Pancreas (tissue), 10 donors: ENCODE results near the gene MYL12A. TPM values are rescaled to one million over a fixed set of nuclear protein-coding genes. Genes with fewer than 3 reads are reported as not detected.

ENCODE experiments used
- ATAC-seq, 4 donors: fragments of 200-7000 bp; cut with Tn5 transposase; one replicate each; pipeline versions ENCODE4 v1.8.0 to v1.9.1; 2020; ENCODE audit warnings: mild to moderate bottlenecking in 4 of 4, moderate library complexity in 4 of 4
- DNase-seq, 6 donors: peaks; one replicate each; pipeline ENCODE4 v3.0.0-alpha.2; 2020
- FAIRE-seq: peaks from 2 replicates; lab custom pipeline; 2012; peaks lifted over from hg19 to GRCh38; lab: Jason Lieb, UNC
- H3K27ac ChIP-seq, 4 donors: fragments of 200-600 bp; sonication (generic); 1 replicate in 3 of 4; 2 replicates in 1 of 4; pipeline versions ENCODE4 v1.5.0 to v1.8.0; 2020
- H3K27me3 ChIP-seq, 4 donors: fragments of 200-600 bp; one replicate each; pipeline ENCODE4 v1.8.0; 2021
- H3K36me3 ChIP-seq, 3 donors: fragments of 200-600 bp; sonication (generic) in 1 of 3; one replicate each; pipeline versions ENCODE4 v1.5.0 to v1.8.0; 2020 to 2021
- H3K4me1 ChIP-seq, 3 donors: fragments of 200-600 bp; one replicate each; pipeline ENCODE4 v1.8.0; 2021
- H3K4me3 ChIP-seq, 4 donors: fragments of 200-600 bp; sonication (generic) in 2 of 4; one replicate each; pipeline versions ENCODE4 v1.5.0 to v1.8.0; 2020 to 2021
- H3K9me3 ChIP-seq, 4 donors: fragments of 200-600 bp; one replicate each; pipeline ENCODE4 v1.8.0; 2021
- WGBS, 2 donors: extraction: QIAGEN DNeasy Blood & Tissue Kit; methylation state at CpG; one replicate each; pipeline ENCODE4 v1.1.7; 2013; 5-methylcytosine and 5-hydroxymethylcytosine counted together
- intact Hi-C, 3 donors: fragments of 100-400 bp; cut with DNase I; formaldehyde crosslinking; loops; one replicate each; pipeline versions ENCODE4 v1.11.1 to v1.14.2; 2022
- polyA plus RNA-seq, 2 donors: library from polyadenylated mRNA; stranded (reverse); fragments of 200-250 nt; gene quantifications; one replicate each; pipeline ENCODE4 v1.2.3, GENCODE V29; 2013
- total RNA-seq, 6 donors: library from RNA; stranded (reverse); fragmentation: NEBNext Ultra II Directional in 4 of 6; extraction: Animal tissue kit (Norgen Biotek cat#: 25700) in 4 of 6; gene quantifications; one replicate each; pipeline versions ENCODE4 v1.2.1 to v1.2.4, GENCODE V29; 2021 to 2023
- TF ChIP-seq, protein P1 (sequence below), 4 donors: fragments of 200-600 bp; sonication (generic) in 3 of 4; IDR thresholded peaks; one replicate each; pipeline versions ENCODE4 v1.5.0 to v1.8.0; 2021; ENCODE audit warnings: antibody characterized with exemption in 4 of 4
- donor health status: healthy with polysubstance abuse.
- donor health status: DM: no; HTN: no; CAD: no; lungs with moderate emphysema.
- donor health status: DM: no; HTN: no; CAD: no.
- donor health status: control.
- donor health status: control.
- donor health status: Bipolar disorder and iron deficiency.
- donor health status: DM: yes; HTN: yes; CAD: no.
- donor health status: DM: no; HTN: no; CAD: no.
- donor health status: DM: no; HTN: no; CAD: no.
- donor health status: DM: yes; HTN: yes; CAD: no.

MYL12A gene
- total and polyA plus RNA-seq, 8 donors: 89.6 to 203 (median 116) TPM

DNA sequence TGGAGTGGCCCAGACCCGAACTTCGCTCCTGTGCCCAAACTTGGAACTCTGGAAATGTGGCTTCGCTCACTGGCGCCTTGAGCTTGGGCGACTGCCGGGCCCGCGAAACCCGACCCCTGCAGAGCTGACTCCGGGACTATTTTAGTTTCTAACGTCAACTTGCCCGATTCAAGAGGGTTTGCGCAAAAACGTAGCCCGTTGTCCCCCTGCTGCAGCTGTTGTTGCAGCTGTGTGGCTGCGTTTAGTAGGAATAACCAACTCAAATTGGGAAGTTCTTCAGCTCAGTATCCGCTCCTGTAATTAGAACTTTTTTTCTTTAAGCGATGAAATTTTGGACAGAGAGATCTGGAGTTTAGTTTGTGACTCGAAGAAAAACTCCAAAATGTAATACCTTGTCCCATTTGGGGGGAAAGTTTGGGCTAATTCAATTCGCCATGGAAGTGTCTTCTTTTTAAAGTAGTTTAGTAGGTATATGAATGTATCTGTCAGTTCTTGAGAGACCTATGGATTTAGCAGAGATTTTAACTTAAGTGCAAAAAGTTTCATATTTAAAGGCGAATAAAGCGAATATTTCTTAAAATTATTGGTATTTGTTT, 559 bp downstream of the MYL12A start:
- peak overlapping the region; percentile 65 to 88 (median 80) for H3K4me3 ChIP-seq
- no peaks in the 10 kb centered on the region for H3K9me3 ChIP-seq
- 0 to 1% methylated on average over 22 of the region's 22 CpGs for WGBS, 2 donors
- H3K27me3 ChIP-seq: no peaks in the 10 kb centered on the region
- intact Hi-C loops: loop anchor here in 2 of 3 donors (5.0 to 10.0 kb wide), 2 partner anchors 313 to 316 kb away; no protein-coding TSS in a partner anchor
- ATAC-seq: no peak
- peak overlapping the region; percentile 95 to 99 (median 98) for H3K27ac ChIP-seq
- no peak for DNase-seq
- H3K36me3 ChIP-seq: no peaks in the 10 kb centered on the region
- no peak for FAIRE-seq
- TF ChIP-seq, protein P1, sequence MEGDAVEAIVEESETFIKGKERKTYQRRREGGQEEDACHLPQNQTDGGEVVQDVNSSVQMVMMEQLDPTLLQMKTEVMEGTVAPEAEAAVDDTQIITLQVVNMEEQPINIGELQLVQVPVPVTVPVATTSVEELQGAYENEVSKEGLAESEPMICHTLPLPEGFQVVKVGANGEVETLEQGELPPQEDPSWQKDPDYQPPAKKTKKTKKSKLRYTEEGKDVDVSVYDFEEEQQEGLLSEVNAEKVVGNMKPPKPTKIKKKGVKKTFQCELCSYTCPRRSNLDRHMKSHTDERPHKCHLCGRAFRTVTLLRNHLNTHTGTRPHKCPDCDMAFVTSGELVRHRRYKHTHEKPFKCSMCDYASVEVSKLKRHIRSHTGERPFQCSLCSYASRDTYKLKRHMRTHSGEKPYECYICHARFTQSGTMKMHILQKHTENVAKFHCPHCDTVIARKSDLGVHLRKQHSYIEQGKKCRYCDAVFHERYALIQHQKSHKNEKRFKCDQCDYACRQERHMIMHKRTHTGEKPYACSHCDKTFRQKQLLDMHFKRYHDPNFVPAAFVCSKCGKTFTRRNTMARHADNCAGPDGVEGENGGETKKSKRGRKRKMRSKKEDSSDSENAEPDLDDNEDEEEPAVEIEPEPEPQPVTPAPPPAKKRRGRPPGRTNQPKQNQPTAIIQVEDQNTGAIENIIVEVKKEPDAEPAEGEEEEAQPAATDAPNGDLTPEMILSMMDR (IDR thresholded peaks at IDR 0.05): no peak
- H3K4me1 ChIP-seq: peaks cover 21 to 38% (median 30%) of the 10 kb centered on the region in 3 donors

DNA sequence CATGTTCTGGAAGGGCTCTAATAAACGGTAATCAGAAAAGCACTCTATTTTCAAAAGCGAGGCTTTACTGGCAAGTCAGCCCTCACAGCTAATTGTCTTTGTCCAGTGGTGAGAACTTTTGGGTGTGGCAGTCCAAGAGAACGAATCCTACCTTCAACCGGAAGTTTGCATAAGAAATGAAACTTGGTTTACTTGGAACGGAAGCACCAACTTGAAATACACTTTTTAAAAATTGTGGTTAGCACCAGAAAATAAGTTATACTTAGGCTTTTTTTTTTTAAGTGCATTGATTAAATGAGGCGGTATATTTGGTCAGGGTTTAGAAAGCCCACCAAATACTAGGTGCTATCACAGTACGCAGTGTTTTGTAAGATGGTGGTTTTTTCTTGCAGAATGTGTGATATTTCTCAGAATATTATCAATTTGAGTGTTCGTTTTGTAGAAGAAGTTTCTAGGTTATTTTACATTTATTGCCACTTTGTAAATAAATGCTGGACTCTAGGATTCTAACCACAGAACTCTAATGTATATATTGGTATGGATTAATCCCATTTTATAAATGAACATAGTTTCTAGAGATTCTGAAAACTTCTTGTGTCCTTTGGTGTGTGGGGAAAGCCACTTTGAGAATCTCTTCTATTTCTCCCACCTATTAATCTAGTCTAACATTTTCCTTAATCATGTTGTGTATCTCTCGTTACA, 1.2 kb downstream of the MYL12A start:
- TF ChIP-seq, protein P1 (IDR thresholded peaks at IDR 0.05): no peak
- no peaks in the 10 kb centered on the region for H3K27me3 ChIP-seq
- intact Hi-C loops: loop anchor here in 2 of 3 donors (5.0 to 10.0 kb wide), 2 partner anchors 314 to 317 kb away; no protein-coding TSS in a partner anchor
- FAIRE-seq (no peak), DNase-seq (no peak), ATAC-seq (peak in 1 of 4 donors; percentile 12)
- H3K4me3 ChIP-seq: peak overlapping the region; percentile 65 to 88 (median 80)
- peaks cover 0 to 6% (median 2%) of the 10 kb centered on the region in 3 donors for H3K36me3 ChIP-seq
- H3K27ac ChIP-seq: peak overlapping the region; percentile 95 to 99 (median 98)
- H3K9me3 ChIP-seq: no peaks in the 10 kb centered on the region
- H3K4me1 ChIP-seq: peaks cover 21 to 35% (median 26%) of the 10 kb centered on the region in 3 donors
- 10% methylated on average over 9 of the region's 9 CpGs for WGBS, 2 donors

DNA sequence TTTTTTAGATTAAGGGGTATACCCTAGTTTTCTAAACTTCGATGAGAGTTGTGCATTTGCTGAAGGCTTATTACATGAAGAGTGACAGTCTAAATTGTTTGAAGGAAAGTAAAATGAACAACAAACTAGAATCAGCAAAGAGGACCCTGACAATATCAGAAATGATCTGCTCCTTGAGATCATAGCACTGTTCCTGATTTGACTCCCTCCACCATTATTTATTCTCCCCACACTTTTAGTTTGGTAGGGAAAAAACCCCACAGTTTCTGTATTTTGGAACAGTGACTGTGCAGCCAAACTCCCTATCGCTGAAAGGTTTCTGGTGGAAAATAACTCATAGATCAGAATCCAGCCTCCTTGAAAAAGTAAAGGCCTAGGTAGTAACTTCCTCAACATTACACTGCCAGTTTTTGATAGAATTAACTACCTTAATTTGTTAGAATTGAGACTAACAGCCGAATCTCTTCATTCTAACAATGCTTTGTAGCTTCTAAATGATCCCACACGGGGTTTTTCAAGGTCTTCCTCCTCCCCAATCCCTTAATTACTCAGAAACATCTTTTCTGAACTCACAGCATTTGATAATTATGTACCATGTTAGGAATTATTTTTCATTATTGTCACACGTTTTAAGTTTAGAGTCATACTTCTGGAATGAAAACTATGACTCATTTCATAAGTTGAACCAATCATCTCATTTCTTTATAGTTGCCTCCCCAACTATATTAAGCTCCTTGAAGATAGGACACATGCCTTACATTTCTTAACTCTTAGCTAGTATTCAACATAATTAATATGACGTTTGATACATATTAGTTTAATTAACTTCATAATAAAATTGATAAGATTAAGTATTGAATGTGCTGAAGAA, 2.9 kb downstream of the MYL12A start:
- DNase-seq: no peak
- 37 to 39% methylated on average over 6 of the region's 6 CpGs for WGBS, 2 donors
- Histone ChIP-seq H3K4me3 (peak overlapping the region in 1 of 4 donors; percentile 81), H3K36me3 (peaks cover 0 to 23% (median 11%) of the 10 kb centered on the region in 3 donors), H3K4me1 (peaks cover 21 to 27% (median 26%) of the 10 kb centered on the region in 3 donors), H3K27me3 (no peaks in the 10 kb centered on the region), H3K27ac (peak overlapping the region in 3 of 4 donors; percentile 37 to 66 (median 46)), H3K9me3 (no peaks in the 10 kb centered on the region)
- ATAC-seq: no peak
- TF ChIP-seq, protein P1 (IDR thresholded peaks at IDR 0.05): no peak
- peak; percentile 68 for FAIRE-seq
- intact Hi-C loops: no loop called here

DNA sequence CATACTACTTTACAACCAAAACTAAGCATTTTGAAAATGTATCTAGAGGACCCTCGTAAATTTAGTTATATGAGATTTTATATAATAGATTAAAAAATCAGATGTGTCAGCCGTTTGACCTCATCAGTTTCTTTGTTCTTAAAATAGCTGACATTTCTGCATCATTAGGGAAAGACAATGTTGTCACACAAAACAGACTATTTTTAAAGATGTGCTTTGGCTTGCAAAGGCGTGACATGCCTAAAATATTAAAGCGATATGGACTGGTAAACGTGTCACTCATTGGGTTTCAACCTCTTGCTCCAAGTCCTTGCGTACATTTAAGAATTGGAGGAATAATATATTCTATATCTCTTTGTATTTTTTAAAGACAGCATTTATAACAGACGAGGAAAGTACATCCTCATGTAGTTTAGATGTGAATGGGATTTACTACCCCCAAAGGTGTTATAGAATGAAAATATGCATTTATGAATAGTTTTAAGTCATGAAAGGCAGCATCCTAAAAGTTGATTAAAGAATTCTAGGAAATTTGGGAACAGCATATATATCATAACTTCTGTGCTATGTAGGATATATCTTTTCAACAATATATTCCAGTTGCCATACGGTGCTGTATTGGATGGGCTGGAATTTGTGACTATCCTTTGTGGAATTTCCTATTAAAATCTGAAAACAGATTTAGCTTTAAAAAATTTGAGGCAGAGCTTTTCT, 3.8 kb downstream of the MYL12A start:
- TF ChIP-seq, protein P1 (IDR thresholded peaks at IDR 0.05): no peak
- Histone ChIP-seq H3K36me3 (peaks cover 0 to 28% (median 16%) of the 10 kb centered on the region in 3 donors), H3K9me3 (no peaks in the 10 kb centered on the region), H3K4me3 (no peak overlapping the region), H3K27me3 (no peaks in the 10 kb centered on the region), H3K27ac (peak overlapping the region in 2 of 4 donors; percentile 3 to 66), H3K4me1 (peaks cover 21 to 36% (median 34%) of the 10 kb centered on the region in 3 donors)
- no peak for ATAC-seq
- DNase-seq: no peak
- WGBS, 2 donors: 69 to 79% methylated on average over 8 of the region's 8 CpGs
- intact Hi-C loops: no loop called here
- no peak for FAIRE-seq
